Right atrium auricular region (tissue), 2 donors: Measurements from ENCODE around the gene CUEDC1. TPM values are rescaled to one million over a fixed set of nuclear protein-coding genes. Genes with fewer than 3 reads are reported as not detected.

Experiments used
- DNase-seq: peaks from one replicate; pipeline ENCODE4 v3.0.0-alpha.2; 2019; ENCODE audit warnings: low spot score
- H3K27ac ChIP-seq, 2 donors: fragments of 200-600 bp; sonication (generic); 1 replicate in 1 of 2; 2 replicates in 1 of 2; pipeline ENCODE4 v1.5.1; 2016 to 2019
- H3K27me3 ChIP-seq, 2 donors: fragments of 200-600 bp; sonication (generic); one replicate each; pipeline versions ENCODE4 v1.5.1 to v1.6.0; 2017 to 2019
- H3K36me3 ChIP-seq: fragments of 200-600 bp; sonication (generic); one replicate; pipeline ENCODE4 v1.5.1; 2016
- H3K4me1 ChIP-seq, 2 donors: fragments of 200-600 bp; sonication (generic); one replicate each; pipeline versions ENCODE4 v1.5.1 to v1.6.0; 2017 to 2019
- H3K4me3 ChIP-seq, 2 donors: fragments of 200-600 bp; sonication (generic); 1 replicate in 1 of 2; 2 replicates in 1 of 2; pipeline ENCODE4 v1.5.1; 2017 to 2019; ENCODE audit warnings: mild to moderate bottlenecking in 1 of 2, moderate library complexity in 1 of 2
- H3K9me3 ChIP-seq, 2 donors: fragments of 200-600 bp; sonication (generic); one replicate each; pipeline ENCODE4 v1.5.1; 2019
- CTCF ChIP-seq, 2 donors: fragments of 200-600 bp; sonication (generic); IDR thresholded peaks; one replicate each; pipeline ENCODE4 v1.5.1; 2019; ENCODE audit warnings: antibody characterized with exemption in 2 of 2
- total RNA-seq, 2 donors: library from RNA; depleted of rRNA; stranded (reverse); fragments of >200 nt; gene quantifications; one replicate each; pipeline ENCODE4 v1.1.0, GENCODE V29; 2016

CUEDC1 gene
- total RNA-seq, 2 donors from 2014 or later = 32.5 to 33.3 TPM

- H3K4me3 ChIP-seq = no peak overlapping the region
- peak; percentile 97 for DNase-seq
- H3K4me1 ChIP-seq = peaks cover 4 to 80% of the 10 kb centered on the region in 2 donors
- no peaks in the 10 kb centered on the region for H3K9me3 ChIP-seq
- peak overlapping the region; percentile 91 to 96 for H3K27ac ChIP-seq
- H3K27me3 ChIP-seq = no peaks in the 10 kb centered on the region
- H3K36me3 ChIP-seq = no peaks in the 10 kb centered on the region
- peak; percentile 98 to 99 for TF ChIP-seq CTCF (IDR thresholded peaks at IDR 0.05)
Measured at GRCh38 chr17:57892146-57892819, 62.9 kb downstream of the CUEDC1 start.

- no peaks in the 10 kb centered on the region for H3K27me3 ChIP-seq
- H3K4me3 ChIP-seq = no peak overlapping the region
- DNase-seq = no peak
- H3K9me3 ChIP-seq = no peaks in the 10 kb centered on the region
- peaks cover 4 to 76% of the 10 kb centered on the region in 2 donors for H3K4me1 ChIP-seq
- no peaks in the 10 kb centered on the region for H3K36me3 ChIP-seq
- H3K27ac ChIP-seq = peak overlapping the region; percentile 91 to 96
- TF ChIP-seq CTCF (IDR thresholded peaks at IDR 0.05) = no peak
Measured at GRCh38 chr17:57890857-57891232, 64.4 kb downstream of the CUEDC1 start.

- Histone ChIP-seq H3K36me3 (peaks cover 3% of the 10 kb centered on the region), H3K9me3 (no peaks in the 10 kb centered on the region), H3K27me3 (no peaks in the 10 kb centered on the region), H3K4me1 (peaks cover 4 to 69% of the 10 kb centered on the region in 2 donors), H3K27ac (peak overlapping the region; percentile 91 to 96), H3K4me3 (no peak overlapping the region)
- DNase-seq = peak; percentile 89
- TF ChIP-seq CTCF (IDR thresholded peaks at IDR 0.05) = no peak
Measured at GRCh38 chr17:57889892-57890856, 65.0 kb downstream of the CUEDC1 start.

GRCh38 chr17:57889252-57889651 is 66.0 kb downstream of the CUEDC1 start:
- no peak overlapping the region for H3K4me3 ChIP-seq
- DNase-seq = no peak
- H3K9me3 ChIP-seq = no peaks in the 10 kb centered on the region
- peak overlapping the region; percentile 91 to 96 for H3K27ac ChIP-seq
- TF ChIP-seq CTCF (IDR thresholded peaks at IDR 0.05) = no peak
- H3K27me3 ChIP-seq = no peaks in the 10 kb centered on the region
- H3K36me3 ChIP-seq = peaks cover 11% of the 10 kb centered on the region
- peaks cover 4 to 60% of the 10 kb centered on the region in 2 donors for H3K4me1 ChIP-seq

GRCh38 chr17:57888311-57889216 is 66.6 kb downstream of the CUEDC1 start:
- no peak for TF ChIP-seq CTCF (IDR thresholded peaks at IDR 0.05)
- Histone ChIP-seq H3K4me3 (no peak overlapping the region), H3K4me1 (peaks cover 2 to 53% of the 10 kb centered on the region in 2 donors), H3K9me3 (no peaks in the 10 kb centered on the region), H3K36me3 (peaks cover 11% of the 10 kb centered on the region), H3K27ac (peak overlapping the region; percentile 91 to 96), H3K27me3 (no peaks in the 10 kb centered on the region)
- DNase-seq = no peak
